Esophagus muscularis mucosa (tissue), 4 donors: Measurements from ENCODE around the gene ING2. TPM values are rescaled to one million over a fixed set of nuclear protein-coding genes. Genes with fewer than 3 reads are reported as not detected.

ENCODE experiments used
- DNase-seq: peaks from one replicate; pipeline ENCODE4 v3.0.0-alpha.2; 2017; ENCODE audit errors: extremely low spot score
- H3K27ac ChIP-seq, 4 donors: fragments of 200-600 bp; sonication (generic); replicated peaks in 1 of 4; 1 replicate in 3 of 4; 2 replicates in 1 of 4; pipeline ENCODE4 v1.5.1; 2016 to 2019; ENCODE audit warnings: mild to moderate bottlenecking in 1 of 4
- H3K27me3 ChIP-seq, 4 donors: fragments of 200-600 bp; sonication (generic); one replicate each; pipeline versions ENCODE4 v1.5.1 to v1.6.0; 2016 to 2019
- H3K36me3 ChIP-seq, 4 donors: fragments of 200-600 bp; sonication (generic); one replicate each; pipeline ENCODE4 v1.5.1; 2016 to 2019
- H3K4me1 ChIP-seq, 4 donors: fragments of 200-600 bp; sonication (generic); one replicate each; pipeline ENCODE4 v1.5.1; 2016 to 2019
- H3K4me3 ChIP-seq, 4 donors: fragments of 200-600 bp; sonication (generic); 1 replicate in 2 of 4; 2 replicates in 2 of 4; pipeline ENCODE4 v1.5.1; 2016 to 2019; ENCODE audit warnings: mild to moderate bottlenecking in 4 of 4, moderate library complexity in 1 of 4
- H3K9me3 ChIP-seq, 4 donors: fragments of 200-600 bp; sonication (generic); 1 replicate in 3 of 4; 2 replicates in 1 of 4; pipeline ENCODE4 v1.5.1; 2016 to 2019
- CTCF ChIP-seq, 3 experiments: fragments of 200-600 bp in 2 of 3; fragments of 450-650 bp in 1 of 3; sonication (generic) in 2 of 3; IDR thresholded peaks; one replicate each; pipeline ENCODE4 v1.5.1; 2017 to 2019; ENCODE audit warnings: antibody characterized with exemption in 3 of 3, mild to moderate bottlenecking in 2 of 3, moderate library complexity in 1 of 3
- EP300 ChIP-seq: sonication (generic); formaldehyde crosslinking; IDR thresholded peaks from one replicate; pipeline ENCODE4 v1.6.1; 2017; ENCODE audit warnings: antibody characterized with exemption
- POLR2A ChIP-seq: fragments of 450-650 bp; IDR thresholded peaks from one replicate; pipeline ENCODE4 v1.6.1; 2017; ENCODE audit warnings: antibody characterized with exemption, moderate library complexity, mild to moderate bottlenecking, low read depth
- POLR2AphosphoS5 ChIP-seq, 2 donors: sonication (generic); formaldehyde crosslinking; IDR thresholded peaks; one replicate each; pipeline ENCODE4 v1.6.1; 2017; ENCODE audit warnings: antibody characterized with exemption in 2 of 2
- WGBS: methylation state at CpG from one replicate; pipeline ENCODE4 v1.1.5; 2018; 5-methylcytosine and 5-hydroxymethylcytosine counted together
- intact Hi-C: fragments of 100-400 bp; cut with DNase I; formaldehyde crosslinking; loops from one replicate; pipeline ENCODE4 v1.15.1; 2023
- total RNA-seq, 4 donors: library from RNA; depleted of rRNA; stranded (reverse); fragments of >200 nt; gene quantifications; one replicate each; pipeline versions ENCODE4 v1.1.0 to v1.2.1, GENCODE V29; 2016

Gene ING2
- total RNA-seq, 4 donors from 2014 or later: 26.2 to 42.8 (median 38.6) TPM

- Histone ChIP-seq H3K4me1 (no peaks in the 10 kb centered on the region), H3K36me3 (no peaks in the 10 kb centered on the region), H3K27me3 (no peaks in the 10 kb centered on the region), H3K9me3 (no peaks in the 10 kb centered on the region), H3K4me3 (no peak overlapping the region), H3K27ac (no peak overlapping the region)
- WGBS: 88% methylated on average over 11 of the region's 11 CpGs
- intact Hi-C loops: no loop called here
- TF ChIP-seq POLR2A: no peak
- no peak for TF ChIP-seq EP300
- no peak for TF ChIP-seq CTCF (IDR thresholded peaks at IDR 0.05)
- no peak for TF ChIP-seq POLR2AphosphoS5 (IDR thresholded peaks at IDR 0.05)
- DNase-seq: no peak
Observed at GRCh38 chr4:183485411-183486160, 19.3 kb upstream of the ING2 start.

DNA sequence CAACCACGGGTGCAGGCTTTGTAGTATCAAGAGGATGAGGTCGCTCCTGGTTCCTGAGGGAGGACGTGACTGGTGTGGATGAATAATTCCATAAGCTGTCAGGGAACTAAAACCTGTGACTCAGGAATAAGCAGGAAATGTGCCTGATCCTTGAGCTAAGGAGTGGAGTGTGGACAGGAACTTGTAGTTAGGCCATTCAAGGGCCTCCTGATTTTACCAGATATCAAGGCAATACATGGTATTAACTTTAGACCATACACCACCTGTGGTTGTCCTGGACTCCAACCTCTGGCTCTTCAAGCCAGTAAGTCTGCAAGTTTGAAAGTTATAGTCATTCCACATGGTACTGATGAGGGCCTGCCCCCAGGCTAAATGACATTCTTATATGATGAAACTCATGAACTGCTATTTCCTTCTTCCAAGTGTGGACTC lies 12.1 kb upstream of the ING2 start:
- 87% methylated on average over 3 of the region's 3 CpGs for WGBS
- H3K36me3 ChIP-seq: peaks cover 0 to 7% (median 3%) of the 10 kb centered on the region in 4 donors

DNA sequence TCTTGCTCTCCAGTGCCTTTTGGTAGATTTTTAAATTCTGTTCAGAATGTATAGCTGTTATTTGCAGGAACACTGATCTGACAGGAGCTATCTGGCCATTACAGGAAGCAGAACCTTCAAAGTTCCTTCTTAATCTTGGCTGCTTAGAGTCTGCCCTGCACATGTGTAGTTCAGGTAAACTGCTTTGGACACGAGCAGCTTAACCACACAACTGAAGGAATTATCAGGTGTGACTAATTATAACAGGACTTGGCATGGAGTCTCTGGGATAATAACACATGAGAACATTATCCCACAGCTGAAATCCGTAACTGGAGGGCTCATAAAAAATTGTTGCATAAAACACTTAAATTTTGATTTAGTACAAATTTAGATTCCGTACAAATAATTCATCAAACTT lies 11.6 kb upstream of the ING2 start:
- WGBS: 85% methylated on average over 3 of the region's 3 CpGs
- H3K27me3 ChIP-seq: no peaks in the 10 kb centered on the region
- no peak overlapping the region for H3K4me3 ChIP-seq
- no peaks in the 10 kb centered on the region for H3K4me1 ChIP-seq
- H3K9me3 ChIP-seq: peaks cover 0 to 8% (median 0%) of the 10 kb centered on the region in 4 donors
- H3K36me3 ChIP-seq: peaks cover 0 to 7% (median 3%) of the 10 kb centered on the region in 4 donors
- TF ChIP-seq POLR2AphosphoS5 (IDR thresholded peaks at IDR 0.05) (no peak), CTCF (IDR thresholded peaks at IDR 0.05) (no peak), EP300 (no peak), POLR2A (no peak)
- intact Hi-C loops: no loop called here
- H3K27ac ChIP-seq: no peak overlapping the region
- no peak for DNase-seq

More for the DNA sequence above, 12.1 kb upstream of the ING2 start:
- H3K4me1 ChIP-seq: no peaks in the 10 kb centered on the region
- no peak for DNase-seq
- peaks cover 0 to 8% (median 0%) of the 10 kb centered on the region in 4 donors for H3K9me3 ChIP-seq
- no peak overlapping the region for H3K27ac ChIP-seq
- no peaks in the 10 kb centered on the region for H3K27me3 ChIP-seq
- H3K4me3 ChIP-seq: no peak overlapping the region
- intact Hi-C loops: no loop called here
- TF ChIP-seq POLR2A: no peak
- no peak for TF ChIP-seq EP300
- no peak for TF ChIP-seq CTCF (IDR thresholded peaks at IDR 0.05)
- no peak for TF ChIP-seq POLR2AphosphoS5 (IDR thresholded peaks at IDR 0.05)

- TF ChIP-seq POLR2A (no peak), EP300 (no peak), POLR2AphosphoS5 (IDR thresholded peaks at IDR 0.05) (no peak), CTCF (IDR thresholded peaks at IDR 0.05) (no peak)
- no peak for DNase-seq
- H3K9me3 ChIP-seq: peaks cover 0 to 8% (median 0%) of the 10 kb centered on the region in 4 donors
- WGBS: 81% methylated on average over 3 of the region's 3 CpGs
- H3K36me3 ChIP-seq: peaks cover 0 to 7% (median 3%) of the 10 kb centered on the region in 4 donors
- H3K4me3 ChIP-seq: no peak overlapping the region
- H3K4me1 ChIP-seq: no peaks in the 10 kb centered on the region
- no peak overlapping the region for H3K27ac ChIP-seq
- intact Hi-C loops: no loop called here
- H3K27me3 ChIP-seq: no peaks in the 10 kb centered on the region
Observed at GRCh38 chr4:183495184-183495583, 9.7 kb upstream of the ING2 start.
